Transverse colon (tissue), 3 donors: ENCODE data around the gene DBI.

Source experiments
- CTCF ChIP-seq, 5 experiments: fragments of 200-600 bp in 3 of 5; fragments of 450-650 bp in 2 of 5; sonication (generic) in 3 of 5; IDR thresholded peaks; 1 replicate in 2 of 5; 2 replicates in 3 of 5; pipeline ENCODE4 v1.5.1; 2016 to 2017; ENCODE audit warnings: antibody characterized with exemption in 5 of 5, inconsistent platforms in 3 of 5, mild to moderate bottlenecking in 2 of 5, moderate library complexity in 1 of 5
- EP300 ChIP-seq: sonication (generic); formaldehyde crosslinking; IDR thresholded peaks from one replicate; pipeline ENCODE4 v1.6.1; 2017; ENCODE audit warnings: antibody characterized with exemption, low read depth
- POLR2A ChIP-seq: fragments of 450-650 bp; IDR thresholded peaks from one replicate; pipeline ENCODE4 v1.6.1; 2016; ENCODE audit warnings: antibody characterized with exemption, mild to moderate bottlenecking, moderate library complexity

DNA sequence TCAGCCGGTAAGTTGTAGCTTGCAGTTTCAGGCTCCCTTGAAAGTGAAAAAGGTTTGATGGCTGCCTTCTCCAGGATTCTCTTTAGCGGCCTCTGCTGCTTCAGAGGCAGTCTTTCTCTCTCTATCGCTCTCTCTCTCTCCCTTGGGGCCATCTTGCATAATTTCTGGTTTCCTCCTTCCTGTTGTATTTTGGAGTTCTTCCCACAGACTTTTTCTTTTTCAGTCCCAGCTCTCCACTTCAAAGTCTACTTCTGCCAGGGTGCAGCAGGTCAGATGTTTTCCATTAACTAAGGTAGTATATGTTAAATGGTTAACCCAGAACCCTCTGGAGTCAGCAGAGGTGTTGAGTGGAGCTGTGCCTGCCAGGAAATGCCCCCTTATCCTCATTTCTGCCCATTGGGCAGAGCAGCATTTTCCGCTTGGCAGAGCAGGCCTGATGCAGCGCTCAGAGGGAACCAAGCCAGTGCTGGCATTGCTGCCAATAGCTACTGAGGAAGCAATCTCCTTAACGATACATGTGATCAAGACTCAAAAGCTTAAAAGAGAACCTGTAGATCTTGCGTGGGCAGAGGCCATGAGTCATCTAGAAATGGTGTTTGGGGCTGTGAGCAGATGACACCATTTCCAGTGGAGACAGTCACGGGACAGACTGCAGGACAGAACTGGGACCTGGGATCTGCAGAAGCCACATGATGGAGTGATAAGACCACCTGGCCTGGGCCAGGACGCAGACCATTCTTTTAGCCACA lies 20.8 kb downstream of the DBI start:
- TF ChIP-seq CTCF (IDR thresholded peaks at IDR 0.05) (no peak), POLR2A (no peak), EP300 (no peak)
